PC-3 (cell line): Measurements from ENCODE around the gene SMIM7.

ENCODE experiments used
- EZH2 ChIP-seq: fragments of 300-600 bp; sonication (generic); IDR thresholded peaks from one replicate; pipeline ENCODE4 v1.6.1; 2017; ENCODE audit warnings: antibody characterized with exemption, mild to moderate bottlenecking, low read length; ENCODE audit not compliant: unreplicated experiment
- EZH2phosphoT487 ChIP-seq: fragments of 300-600 bp; sonication (generic); IDR thresholded peaks from 2 replicates; pipeline ENCODE4 v1.6.1; 2018; ENCODE audit warnings: mild to moderate bottlenecking, antibody characterized with exemption, low read length, borderline replicate concordance
- TF ChIP-seq, protein P1 (sequence below): fragments of 300-600 bp; sonication (generic); conservative IDR thresholded peaks from 2 replicates; pipeline ENCODE4 v1.5.1; 2017; ENCODE audit warnings: antibody characterized with exemption, low read depth, mild to moderate bottlenecking, low read length

DNA sequence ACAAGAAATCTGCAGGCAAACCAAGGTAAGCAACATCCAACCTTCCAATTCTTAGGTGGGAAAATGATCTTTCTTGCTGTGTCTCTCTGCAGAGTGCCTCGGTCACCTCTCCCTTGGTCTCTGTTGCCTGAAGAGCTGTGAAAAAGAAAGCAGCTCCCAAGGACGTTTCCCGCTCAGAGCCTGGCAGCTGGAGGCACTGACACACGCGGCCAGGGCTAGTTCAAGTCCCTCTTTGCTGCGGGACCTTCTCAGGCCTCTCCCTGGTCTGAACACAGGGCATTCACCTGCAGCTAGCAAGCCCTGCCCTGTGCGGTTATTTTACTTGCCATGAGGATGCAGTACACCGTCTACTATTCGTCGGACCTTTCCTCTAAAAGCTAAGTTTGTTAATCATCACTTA lies 35.7 kb downstream of the SMIM7 start:
- TF ChIP-seq, protein P1, sequence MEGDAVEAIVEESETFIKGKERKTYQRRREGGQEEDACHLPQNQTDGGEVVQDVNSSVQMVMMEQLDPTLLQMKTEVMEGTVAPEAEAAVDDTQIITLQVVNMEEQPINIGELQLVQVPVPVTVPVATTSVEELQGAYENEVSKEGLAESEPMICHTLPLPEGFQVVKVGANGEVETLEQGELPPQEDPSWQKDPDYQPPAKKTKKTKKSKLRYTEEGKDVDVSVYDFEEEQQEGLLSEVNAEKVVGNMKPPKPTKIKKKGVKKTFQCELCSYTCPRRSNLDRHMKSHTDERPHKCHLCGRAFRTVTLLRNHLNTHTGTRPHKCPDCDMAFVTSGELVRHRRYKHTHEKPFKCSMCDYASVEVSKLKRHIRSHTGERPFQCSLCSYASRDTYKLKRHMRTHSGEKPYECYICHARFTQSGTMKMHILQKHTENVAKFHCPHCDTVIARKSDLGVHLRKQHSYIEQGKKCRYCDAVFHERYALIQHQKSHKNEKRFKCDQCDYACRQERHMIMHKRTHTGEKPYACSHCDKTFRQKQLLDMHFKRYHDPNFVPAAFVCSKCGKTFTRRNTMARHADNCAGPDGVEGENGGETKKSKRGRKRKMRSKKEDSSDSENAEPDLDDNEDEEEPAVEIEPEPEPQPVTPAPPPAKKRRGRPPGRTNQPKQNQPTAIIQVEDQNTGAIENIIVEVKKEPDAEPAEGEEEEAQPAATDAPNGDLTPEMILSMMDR: no peak
- TF ChIP-seq EZH2 (no peak), EZH2phosphoT487 (no peak)
